ENCODE data around the gene MANBA. TPM values are rescaled to one million over a fixed set of nuclear protein-coding genes. Genes with fewer than 3 reads are reported as not detected.

MANBA gene
- total and polyA plus RNA-seq, 2 of the 4 experiments (the other 2 are of a cell fraction): 11.5 to 17.2 TPM

DNA sequence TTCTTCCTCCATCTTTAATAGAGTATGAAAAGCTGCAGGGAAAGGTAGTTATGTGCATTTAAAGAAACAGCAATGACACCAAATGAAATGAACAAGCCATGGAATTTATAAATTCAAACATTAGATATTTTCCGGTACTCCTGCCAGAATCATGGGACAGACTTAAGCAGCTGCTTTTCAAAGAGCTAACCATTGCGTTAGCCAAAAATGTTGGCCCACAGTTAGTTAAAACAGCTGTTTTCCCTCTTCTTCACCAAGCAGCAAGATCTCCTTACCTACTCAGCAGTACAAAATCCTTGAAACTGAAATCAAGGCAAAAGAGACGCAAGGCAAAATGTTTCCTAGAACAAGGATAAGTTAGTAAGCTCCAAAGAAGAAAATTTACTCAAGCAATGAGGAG, 64.0 kb downstream of the MANBA start:
- Histone ChIP-seq H4K20me1 (ENCODE audit: insufficient read depth, low read length) (no peaks in the 10 kb centered on the region), H2BK5ac (ENCODE audit: low read depth, low read length, poor library complexity, severe bottlenecking) (peak overlapping the region; percentile 54), H3K23ac (ENCODE audit: low read depth, low read length) (no peak overlapping the region), H4K5ac (ENCODE audit: low read depth, low read length) (no peak overlapping the region), H3K4ac (ENCODE audit: low read depth, low read length) (no peak overlapping the region), H3K79me1 (ENCODE audit: low read depth in 1 of 2, low read length in 2 of 2) (no peaks in the 10 kb centered on the region), H4K8ac (ENCODE audit: low read depth in 2 of 2, low read length in 2 of 2) (0 out of 4 replicates have a peak overlapping the region, but pooled peaks of 1 of the 2 experiments have one; percentile 21), H3K27me3 (ENCODE audit: control insufficient read depth, insufficient read depth, low read length) (no peaks in the 10 kb centered on the region), H4K91ac (ENCODE audit: insufficient read depth, low read depth, low read length) (no peak overlapping the region), H2BK20ac (ENCODE audit: low read depth, low read length) (no peak overlapping the region), H2BK15ac (ENCODE audit: low read depth, low read length) (no peak overlapping the region; the same call in 2 of the 3 replicates), H3K14ac (replicated peaks; ENCODE audit: low read depth, low read length) (peak overlapping the region; percentile 34; the same call in 1 of the 2 replicates), H3K9ac (ENCODE audit: low read depth, low read length) (no peak overlapping the region), H3K36me3 (ENCODE audit: control insufficient read depth, insufficient read depth, low read length) (no peaks in the 10 kb centered on the region), H2AFZ (replicated peaks; ENCODE audit: low read length, poor library complexity) (no peak overlapping the region), H3K27ac (ENCODE audit: insufficient read depth, low read length) (peak overlapping the region; percentile 99; the same call in 1 of the 2 replicates), H3K9me1 (ENCODE audit: insufficient read depth, low read length) (peaks cover 7% of the 10 kb centered on the region; the same call in 1 of the 2 replicates), H2AK9ac (replicated peaks; ENCODE audit: low read depth, low read length, poor library complexity) (no peak overlapping the region), H3K4me1 (ENCODE audit: control insufficient read depth, insufficient read depth, low read length) (peaks cover 6% of the 10 kb centered on the region), H2AK5ac (ENCODE audit: low read depth, low read length) (no peak overlapping the region), H3K4me3 (ENCODE audit: insufficient read depth, low read depth, low read length) (no peak overlapping the region), H3K4me2 (ENCODE audit: low read depth, low read length) (peak overlapping the region; percentile 37; the same call in 1 of the 2 replicates), H3K9me3 (ENCODE audit: control insufficient read depth, insufficient read depth, low read length) (no peaks in the 10 kb centered on the region), H3K18ac (ENCODE audit: low read depth, low read length) (peak overlapping the region; percentile 14; the same call in 1 of the 2 replicates), H2BK120ac (ENCODE audit: low read depth, low read length) (no peak overlapping the region), H3K56ac (ENCODE audit: extremely low read depth, insufficient read depth, low read length) (peak overlapping the region; percentile 37; the same call in 1 of the 2 replicates)
- no TSS peak for BruUV-seq (replicated peaks)
- CTCF ChIA-PET: interaction anchor here (0.5 to 1.6 kb wide), 2 partner anchors 8 to 53 kb away, joined by 3 read pairs; no protein-coding TSS in a partner anchor
- TF ChIP-seq CHD1 (IDR thresholded peaks at IDR 0.05; ENCODE audit: low read depth, low read length) (no peak), MAFK (IDR thresholded peaks at IDR 0.05; ENCODE audit: low read depth, low read length) (no peak)
- TF ChIP-seq, protein P1, sequence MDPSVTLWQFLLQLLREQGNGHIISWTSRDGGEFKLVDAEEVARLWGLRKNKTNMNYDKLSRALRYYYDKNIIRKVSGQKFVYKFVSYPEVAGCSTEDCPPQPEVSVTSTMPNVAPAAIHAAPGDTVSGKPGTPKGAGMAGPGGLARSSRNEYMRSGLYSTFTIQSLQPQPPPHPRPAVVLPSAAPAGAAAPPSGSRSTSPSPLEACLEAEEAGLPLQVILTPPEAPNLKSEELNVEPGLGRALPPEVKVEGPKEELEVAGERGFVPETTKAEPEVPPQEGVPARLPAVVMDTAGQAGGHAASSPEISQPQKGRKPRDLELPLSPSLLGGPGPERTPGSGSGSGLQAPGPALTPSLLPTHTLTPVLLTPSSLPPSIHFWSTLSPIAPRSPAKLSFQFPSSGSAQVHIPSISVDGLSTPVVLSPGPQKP (IDR thresholded peaks at IDR 0.05; ENCODE audit: borderline replicate concordance, low read depth, low read length): no peak
- intact Hi-C loops (cut with micrococcal nuclease): no loop called here
- dilution Hi-C loops (cut with HindIII; ENCODE audit: low sequenced_read_pairs, unreplicated experiment): no loop called here
- DNase-seq: peak; percentile 75
- ATAC-seq (ENCODE audit: low read depth): peak; percentile 50
- POLR2A ChIA-PET (ENCODE audit: unreplicated experiment): no interaction called here
- no CpG with 5 or more reads among the region's 3 CpGs for WGBS, 2 experiments (ENCODE audit: extremely low coverage in 2 of 2, insufficient read length in 1 of 2)
- in situ Hi-C loops (cut with MboI; ENCODE audit: low sequenced_read_pairs): no loop called here
